Astrocyte of the hippocampus (primary cell): Measurements from ENCODE around the gene SPAG17.

Source experiments
- DNase-seq: peaks from one replicate; pipeline ENCODE4 v3.0.0; 2011; ENCODE audit warnings: low read depth, low spot score

SPAG17 gene

DNA sequence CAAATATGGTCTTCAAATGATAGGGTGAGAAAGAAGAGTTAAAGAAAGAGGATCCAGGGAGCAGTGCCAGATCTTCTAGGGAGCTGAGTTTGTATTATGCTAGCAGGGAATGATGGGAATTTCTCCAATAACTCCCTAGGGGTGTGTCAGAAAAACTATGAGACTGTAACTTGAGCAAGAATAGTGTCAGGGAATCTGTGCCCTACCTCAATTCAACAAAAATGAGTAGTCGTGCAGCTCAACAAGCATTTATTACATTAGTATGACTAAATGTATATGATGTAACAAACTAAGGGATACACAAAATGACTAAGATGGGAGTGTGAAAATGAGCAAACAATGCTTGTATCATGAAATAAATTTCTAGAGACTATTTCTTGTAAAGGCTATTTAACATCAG is 24.2 kb downstream of the SPAG17 start:
- DNase-seq = no peak

DNA sequence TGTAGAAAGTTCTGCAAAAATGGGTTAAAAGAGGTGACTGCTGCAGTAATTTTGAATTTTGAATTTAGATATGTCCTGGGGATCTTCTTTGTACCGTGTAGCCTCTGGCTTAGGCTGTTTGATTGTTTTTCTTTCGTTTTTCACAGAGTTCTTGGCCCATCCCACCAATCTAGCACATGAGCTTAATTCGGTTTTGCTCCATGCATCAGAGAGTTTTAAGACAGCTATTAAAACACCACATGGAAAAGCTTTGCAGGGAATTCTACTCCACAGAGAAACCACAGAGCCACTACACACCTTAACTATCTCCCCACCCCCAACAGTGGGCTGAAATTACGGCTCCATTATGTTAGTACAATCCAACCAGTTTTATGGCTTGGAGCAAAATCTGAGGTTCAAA is 25.5 kb downstream of the SPAG17 start:
- DNase-seq = peak; percentile 24

DNA sequence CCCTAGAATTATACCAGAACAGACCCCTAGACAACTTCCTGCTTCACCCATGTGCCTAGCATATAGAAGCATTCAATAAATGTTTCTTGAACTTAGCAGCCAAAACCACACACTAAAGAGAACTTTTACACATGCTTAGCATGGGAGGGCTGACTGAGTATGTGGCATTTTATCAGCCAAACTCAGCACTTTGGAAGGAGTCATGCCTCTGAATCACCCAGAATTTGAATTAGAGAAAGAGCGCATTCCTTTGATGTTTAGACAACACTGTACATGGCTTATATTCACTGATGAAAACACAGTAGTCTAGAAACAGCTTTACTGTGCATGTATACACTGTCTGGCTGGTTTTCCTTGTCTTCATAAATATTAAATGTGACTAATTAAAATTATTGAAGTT is 26.1 kb downstream of the SPAG17 start:
- peak; percentile 91 for DNase-seq

DNA sequence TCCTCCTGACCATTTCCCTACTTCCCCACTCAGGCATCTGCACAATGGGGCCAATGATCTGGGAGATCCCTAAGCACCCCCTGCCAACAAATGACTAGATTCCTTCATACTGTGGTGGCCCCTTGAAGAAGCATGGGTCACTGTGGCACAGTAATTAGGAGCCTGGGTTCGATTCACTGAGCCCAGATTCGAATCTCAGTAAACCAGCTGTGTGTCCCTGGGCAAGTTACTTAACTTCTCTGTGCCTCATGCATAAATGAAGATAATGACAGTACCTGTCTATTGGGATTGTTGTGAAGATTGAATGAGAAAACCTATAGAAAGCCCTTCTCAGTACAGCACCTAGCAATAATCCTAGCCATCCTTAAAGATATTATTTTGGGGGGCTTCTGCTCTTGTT is 27.5 kb downstream of the SPAG17 start:
- DNase-seq = no peak

DNA sequence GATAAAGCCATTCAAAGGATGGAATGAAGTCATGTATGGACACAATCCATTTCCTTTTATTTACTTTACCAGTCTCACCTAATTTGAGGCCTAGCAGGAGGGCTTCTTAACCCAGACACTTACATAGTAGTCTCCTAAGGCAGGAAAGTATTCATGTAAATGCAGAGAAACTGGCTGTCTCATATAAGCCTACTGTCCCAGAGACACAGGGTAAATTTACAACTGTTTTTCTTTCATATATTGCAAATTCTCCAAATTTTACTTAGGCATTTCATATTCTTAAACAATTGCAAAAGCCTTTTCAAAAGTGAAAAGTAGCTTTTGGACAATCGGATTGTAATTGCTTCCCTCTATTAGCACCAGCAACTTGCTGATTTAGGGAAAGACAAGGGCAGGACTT is 29.9 kb downstream of the SPAG17 start:
- DNase-seq = no peak

DNA sequence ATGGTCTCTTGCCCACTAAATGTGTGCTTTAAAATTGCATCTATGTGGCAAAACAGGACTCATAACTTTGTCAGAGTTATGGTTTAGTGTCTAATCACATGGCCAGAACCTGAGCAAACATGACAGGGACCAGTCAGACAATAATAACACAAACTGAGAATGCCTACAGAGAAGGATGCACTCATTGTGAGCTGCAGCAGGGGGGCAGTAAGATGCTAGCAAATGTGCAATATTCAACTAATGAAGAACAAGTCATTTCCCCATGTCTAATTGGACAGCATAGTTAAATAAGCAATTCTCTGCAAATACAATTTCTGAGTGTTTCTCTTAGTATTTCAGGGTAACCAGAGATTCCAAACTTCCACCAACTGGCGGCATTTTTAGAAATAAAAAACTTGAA is 30.8 kb downstream of the SPAG17 start:
- DNase-seq = no peak

DNA sequence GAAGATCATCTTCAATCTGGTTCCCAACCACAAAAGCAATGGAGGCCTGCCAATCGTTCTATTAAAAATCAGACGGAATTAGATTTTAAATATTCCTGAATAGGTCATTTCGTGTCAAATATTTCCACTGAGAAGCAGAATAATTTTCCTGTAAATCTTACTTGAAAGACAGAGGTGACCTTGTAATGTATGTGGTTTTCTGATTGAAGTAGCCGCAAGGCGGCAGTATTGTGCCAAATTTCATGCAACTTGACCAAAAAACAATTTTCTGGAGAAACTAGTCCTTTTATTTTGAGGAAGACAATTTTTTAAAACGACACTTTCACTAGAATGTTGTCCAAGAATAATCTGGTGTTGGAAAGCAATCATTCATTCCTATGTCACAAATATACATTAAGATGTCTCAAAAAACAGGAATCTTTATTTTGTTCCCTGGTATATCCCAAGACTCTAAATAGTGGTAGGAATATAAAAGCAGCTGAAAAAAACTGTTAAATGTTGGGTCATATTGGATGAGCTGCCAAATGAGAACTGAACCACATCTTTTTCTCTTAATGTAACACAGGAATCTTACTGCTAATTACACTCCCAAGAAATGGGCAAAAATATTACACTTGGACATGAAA is 33.6 kb downstream of the SPAG17 start:
- peak; percentile 84 for DNase-seq

DNA sequence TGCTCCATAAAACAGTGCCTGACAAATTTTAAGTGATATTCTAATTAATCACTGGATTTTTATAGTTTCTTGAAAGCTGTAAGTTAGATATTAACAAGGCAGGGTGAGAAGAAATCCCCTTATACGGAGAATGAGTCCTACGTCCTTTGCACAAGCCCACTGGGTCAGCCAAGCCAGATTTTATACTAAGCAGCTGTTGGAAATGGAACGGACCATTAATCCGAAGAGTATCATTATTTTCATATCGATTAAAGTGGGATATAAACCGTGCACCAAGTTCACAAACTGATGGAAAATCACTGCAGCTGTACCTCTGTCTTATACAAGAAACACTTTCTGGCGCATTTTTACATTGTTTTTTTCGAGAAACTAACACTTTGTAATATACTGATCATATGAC is 35.2 kb downstream of the SPAG17 start:
- DNase-seq = no peak

DNA sequence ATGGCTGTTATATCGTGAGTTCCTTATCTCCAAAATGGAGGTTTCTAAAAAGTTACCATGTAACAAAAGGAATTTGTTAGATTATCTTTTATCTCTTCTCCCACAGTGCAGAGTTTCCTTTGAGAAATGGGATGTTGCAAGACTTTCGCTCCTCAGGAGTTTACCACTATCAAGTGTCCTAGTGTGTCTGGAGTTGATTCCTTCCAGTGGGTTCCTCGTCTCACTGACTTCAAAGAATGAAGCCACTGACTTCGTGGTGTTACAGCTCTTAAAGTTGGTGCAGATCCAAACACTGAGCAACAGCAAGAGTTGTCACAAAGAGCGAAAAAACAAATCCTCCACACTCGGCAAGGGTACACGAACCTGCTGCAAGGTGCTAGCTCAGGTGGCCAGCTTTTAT is 37.0 kb downstream of the SPAG17 start:
- DNase-seq = peak; percentile 30

DNA sequence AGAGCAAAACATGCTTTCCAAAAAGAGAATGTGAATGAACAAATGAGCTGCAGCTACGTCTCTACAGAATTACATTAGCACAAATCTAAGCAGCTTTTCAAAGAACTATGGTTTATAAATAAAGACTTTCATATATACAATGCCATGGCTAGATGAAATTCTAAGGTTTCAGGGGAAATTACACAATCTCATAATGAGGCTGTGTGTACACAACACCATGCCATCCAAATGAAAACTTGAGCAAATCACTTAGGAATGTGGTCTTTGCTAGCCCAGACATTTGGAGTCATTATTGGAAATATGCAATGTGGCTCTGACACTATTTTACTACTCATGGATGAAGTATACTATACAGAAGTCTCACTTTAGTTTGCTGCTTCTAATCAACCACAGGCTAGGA is 37.5 kb downstream of the SPAG17 start:
- DNase-seq = peak; percentile 80

DNA sequence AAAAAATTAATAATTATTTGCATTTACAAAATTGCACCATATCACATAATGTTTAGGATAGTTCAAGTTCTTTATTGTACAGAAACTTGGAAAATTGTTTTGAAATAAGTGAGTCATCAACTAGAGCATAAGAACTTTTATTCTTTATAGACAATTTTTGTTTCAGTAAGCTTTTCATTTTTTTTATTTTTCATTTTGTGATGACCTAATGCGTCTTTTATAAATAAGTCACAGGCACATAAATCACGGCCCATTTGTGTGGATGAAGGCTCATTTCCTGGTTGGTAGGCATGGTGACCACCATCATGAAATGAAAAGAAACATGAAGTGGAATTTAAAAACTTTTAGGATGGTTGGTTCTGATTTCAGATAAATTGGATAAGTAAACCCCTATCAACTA is 39.3 kb downstream of the SPAG17 start:
- DNase-seq = no peak

DNA sequence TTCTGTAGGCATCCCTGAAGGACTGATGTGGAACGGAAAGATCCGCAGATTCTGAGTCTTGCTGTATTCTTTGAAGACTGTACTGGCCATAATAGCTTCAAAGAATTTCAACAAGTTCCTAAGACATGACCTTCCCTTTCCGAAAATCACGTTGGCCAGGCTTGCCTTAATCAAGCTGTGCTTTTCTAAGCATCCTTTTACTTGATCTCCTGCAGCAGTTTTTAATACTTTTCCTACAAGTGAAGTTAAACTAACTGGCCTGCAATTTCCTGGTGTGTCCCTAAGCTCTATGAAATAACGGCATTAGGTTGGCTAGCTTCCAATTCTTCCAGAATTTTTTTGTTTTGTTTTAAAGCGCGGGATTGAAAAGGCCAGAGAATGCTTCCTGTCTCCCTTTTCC is 40.3 kb downstream of the SPAG17 start:
- DNase-seq = no peak

DNA sequence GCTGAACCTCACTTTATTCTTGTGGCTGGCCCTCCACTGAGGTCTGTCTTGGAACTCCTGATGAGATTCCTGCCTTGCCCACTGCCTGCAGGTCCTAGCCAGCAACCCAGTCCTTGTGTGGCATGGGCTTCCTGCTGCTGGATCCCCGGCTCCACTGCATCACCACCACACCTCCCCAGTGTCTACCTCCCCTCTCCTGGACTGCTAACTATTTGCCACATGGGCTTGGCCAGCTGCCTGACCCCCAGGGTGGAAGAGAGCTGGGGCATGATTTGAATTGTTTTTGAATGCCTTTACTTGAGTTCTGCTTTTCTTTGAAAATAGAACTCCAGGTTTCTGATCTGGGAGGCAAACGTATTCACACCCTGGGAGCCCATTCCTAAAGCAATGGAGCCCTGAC is 41.2 kb downstream of the SPAG17 start:
- peak; percentile 91 for DNase-seq

DNA sequence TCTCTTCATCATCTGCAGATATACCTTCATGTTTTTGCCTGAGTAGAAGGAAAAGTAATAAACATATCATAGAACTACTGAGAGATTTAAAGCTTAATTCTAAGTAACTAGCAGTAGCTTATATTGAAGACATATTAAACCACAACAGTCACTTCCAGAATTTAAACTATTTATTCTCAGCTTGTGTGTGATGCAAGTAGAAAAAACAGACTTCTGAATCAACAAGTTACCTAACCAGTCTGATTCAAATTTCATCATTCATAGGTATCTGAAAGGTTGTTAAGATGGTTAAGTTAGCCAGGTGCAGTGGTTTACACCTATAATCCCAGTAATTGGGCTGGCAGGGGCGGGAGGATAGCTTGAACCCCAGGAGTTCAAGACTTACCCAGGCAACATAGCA is 41.9 kb downstream of the SPAG17 start:
- no peak for DNase-seq

DNA sequence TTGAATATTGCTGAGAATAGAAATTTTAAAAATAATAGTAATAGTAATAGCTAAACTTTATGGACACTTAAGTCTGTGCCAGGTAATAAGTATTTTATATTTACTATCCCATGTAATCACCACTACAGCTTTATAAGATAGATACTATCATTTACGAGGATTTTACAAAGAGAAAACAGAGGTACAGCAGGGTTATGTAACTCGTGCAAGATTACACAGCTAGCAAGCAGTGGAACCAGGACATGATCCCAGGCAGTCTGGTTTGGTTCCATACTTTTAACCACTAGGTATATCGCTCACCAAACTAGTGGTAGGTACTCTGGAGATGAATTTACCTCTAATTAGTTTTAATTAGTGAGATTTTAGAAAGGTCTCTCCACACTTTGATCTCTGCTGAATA is 42.5 kb downstream of the SPAG17 start:
- DNase-seq = no peak

DNA sequence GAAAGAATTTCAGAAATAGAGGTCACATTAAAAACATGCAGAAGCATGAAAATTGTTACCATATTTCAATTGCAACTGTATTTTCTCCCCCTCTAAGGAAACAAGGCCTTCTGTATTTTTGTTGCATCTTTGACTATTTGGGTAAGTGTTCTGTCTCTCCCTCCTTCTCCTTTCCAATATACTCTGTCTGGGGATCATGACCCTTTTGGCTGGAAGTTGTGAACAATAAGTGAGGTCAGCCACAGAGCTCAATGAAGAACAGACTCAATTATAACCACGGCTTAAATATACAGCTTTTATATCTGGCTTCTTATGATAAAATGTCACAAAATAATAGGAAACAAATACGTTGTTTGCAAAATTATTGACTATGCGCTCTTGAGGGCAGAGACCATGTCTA is 47.1 kb downstream of the SPAG17 start:
- no peak for DNase-seq

DNA sequence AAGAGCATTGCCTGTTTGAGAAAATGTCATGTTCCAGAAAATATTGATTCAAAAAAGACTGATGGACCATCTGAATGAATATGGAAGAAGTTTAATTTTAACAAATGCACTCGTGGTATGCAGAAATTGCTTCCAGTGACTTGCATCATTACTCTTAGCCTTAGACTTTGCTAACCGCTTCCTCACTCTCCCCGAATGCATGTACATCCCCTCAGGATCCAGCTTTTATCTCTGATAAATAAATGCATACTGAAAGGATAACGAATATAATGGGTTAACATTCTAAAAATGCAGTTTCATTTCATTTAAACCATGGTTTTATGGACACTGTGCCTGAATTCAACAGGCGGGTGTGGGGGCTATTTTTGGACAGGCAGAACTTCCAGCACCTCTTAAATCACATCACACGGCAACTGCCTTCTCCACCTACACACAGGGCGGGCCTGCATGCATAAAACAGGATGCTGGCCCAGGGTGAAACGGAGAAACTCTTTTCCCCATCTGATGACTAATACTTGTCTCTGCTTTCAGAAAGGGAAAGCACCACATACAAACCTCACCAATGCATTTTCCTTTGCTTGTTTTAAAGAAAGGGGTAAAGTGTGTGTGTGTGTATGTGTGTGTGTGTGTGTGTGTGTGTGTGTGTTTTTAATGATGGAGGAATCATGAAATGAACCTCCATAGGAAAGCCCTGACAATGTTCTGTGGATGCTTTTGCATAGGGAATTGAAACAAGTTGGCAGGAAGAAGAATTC is 48.7 kb downstream of the SPAG17 start:
- peak; percentile 68 for DNase-seq

DNA sequence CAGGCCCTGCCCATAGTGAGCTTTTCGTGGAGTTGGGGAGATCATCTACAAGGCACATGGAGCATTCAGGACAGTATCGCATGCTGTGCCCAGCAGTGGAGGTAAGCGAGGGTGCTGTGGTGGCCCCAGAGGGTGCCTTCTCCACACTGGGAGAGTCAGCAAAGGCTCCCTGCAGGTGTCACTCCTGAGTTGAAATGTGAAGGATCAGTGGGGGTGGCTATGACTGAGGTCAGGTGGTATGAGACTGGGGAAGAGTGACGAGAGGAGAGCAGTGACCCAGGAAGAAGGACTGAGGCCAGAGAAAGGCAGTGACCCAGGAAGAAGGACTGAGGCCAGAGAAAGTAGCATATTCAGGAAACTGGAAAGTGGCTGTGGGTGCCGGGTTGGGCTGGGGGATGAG is 53.0 kb downstream of the SPAG17 start:
- DNase-seq = no peak

DNA sequence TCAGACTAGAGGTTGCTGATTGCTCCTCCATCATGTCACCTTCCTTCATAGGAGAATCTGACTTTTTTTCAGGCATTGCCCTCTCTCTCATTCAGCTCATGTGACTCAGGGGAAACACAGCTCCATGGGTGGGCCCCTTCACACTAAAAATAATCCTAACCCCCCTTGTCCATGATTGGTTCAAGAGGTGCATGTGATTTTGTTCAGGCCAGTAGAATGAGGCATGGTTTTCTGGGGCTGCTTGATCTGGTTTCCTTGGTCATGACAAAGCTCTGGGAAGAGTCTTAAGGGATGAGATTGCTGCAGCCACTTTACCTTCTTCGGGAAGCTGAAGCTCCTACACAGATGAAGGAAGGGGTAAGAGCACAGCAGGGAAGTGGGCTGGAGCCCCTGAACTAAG is 56.3 kb downstream of the SPAG17 start:
- no peak for DNase-seq

DNA sequence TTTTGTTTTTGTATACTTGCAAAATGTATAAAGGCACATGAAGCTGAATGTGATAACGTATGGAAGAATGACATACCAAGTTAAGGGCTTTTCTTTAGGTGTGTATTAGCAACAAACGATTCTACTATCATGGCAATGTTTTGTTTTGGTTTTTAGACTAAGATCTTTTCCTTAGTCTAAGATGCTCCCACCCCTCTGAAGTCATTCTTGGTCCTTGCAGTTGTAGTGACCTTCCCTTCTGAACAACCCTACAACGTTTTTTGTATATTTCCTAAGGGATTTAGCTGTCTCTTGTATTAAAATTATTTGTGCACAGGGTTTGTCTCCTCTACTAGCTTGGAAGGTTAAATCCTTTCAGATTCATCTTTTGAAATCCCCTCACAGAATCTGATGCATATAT is 61.0 kb downstream of the SPAG17 start:
- no peak for DNase-seq

DNA sequence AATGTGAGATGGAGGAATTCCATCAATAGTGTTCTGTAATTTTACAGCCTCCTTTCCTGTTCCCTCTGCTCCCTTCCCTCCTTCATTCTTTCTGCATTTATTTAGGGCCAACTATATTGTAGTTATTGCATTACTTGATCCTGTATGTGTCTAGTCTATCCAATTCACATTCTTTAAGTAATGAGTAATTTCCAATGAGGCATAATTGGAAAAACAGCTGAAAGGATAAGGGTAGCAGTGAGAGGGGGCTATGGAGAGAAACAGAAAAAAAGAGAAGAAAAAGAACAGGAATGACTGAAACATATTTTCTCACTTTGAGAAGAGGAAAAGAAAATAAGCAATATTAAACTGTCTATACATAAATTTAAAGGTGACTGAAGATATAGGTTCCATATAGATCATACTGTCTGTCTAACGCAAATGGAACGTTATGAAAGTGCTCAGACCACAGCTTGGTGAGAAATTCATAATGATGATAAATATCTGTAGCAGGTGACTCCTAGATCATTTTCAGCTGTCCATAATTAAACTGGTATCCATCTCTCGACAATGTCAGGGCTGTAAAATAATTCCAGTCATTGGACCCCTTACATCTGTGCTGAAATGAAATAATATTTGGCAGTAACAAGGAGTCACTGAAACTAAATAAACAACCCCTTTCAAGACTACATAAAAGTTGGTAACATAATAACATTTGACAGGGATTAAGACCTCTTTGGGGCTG is 61.8 kb downstream of the SPAG17 start:
- no peak for DNase-seq

DNA sequence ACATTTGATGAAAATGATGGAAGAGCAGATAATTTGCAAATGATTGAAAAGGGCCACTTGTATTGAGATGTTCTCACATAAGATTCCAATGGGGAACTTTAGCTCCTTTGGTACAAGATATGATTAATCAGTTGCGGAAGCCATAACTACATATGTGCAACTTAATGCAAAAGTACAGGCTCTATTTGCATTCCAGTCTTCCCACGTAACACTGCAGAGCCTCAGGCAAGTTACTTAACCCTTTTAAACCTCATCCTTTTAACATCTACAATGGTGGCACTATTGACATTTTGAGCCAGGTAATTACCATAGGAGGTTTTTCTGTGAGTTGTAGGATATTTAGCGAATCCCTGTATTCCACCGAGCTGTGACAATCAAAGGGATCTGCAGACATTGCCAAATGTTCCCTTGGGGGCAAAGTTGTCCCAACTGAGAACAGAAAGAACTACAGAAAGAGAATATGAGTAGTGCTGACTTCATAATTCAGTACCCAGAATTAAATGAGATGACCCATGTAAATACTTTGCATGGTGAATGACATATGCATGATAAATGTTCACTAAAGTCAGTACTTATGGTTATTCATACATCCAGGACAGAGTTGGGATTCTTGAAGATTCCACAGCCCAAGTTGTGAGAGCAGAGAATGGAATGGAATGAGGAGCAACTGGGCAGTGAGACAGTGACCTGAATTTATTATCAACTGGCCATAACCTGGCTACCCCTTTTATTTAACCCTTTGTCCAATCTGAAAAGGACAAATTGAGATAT is 62.6 kb downstream of the SPAG17 start:
- DNase-seq = no peak
